GM21526 (cell line): ENCODE measurements around the gene SLC1A6.
"Not testable (repeated sequence)": the region's sequence is repeated elsewhere in the genome, so short reads cannot be mapped to it uniquely, and the experiment has no call there.

Experiments used
- ATAC-seq: cut with Tn5 transposase; IDR thresholded peaks from one replicate; pipeline ENCODE4 v1.9.1; 2021; ENCODE audit warnings: moderate library complexity; ENCODE audit not compliant: unreplicated experiment, low FRiP score

Gene SLC1A6

GRCh38 chr19:14979476-14980255 is at the start of gene SLC1A6:
SLC1A6 (minus strand) TSS chr19:14979864; CDS start chr19:14972910, 6,954 bp downstream.
- no peak for ATAC-seq

GRCh38 chr19:15028490-15028889 is 48.8 kb upstream of the SLC1A6 start:
- ATAC-seq: no peak

- ATAC-seq: no peak
These were observed 45.6 kb upstream of the SLC1A6 start for GRCh38 chr19:15025217-15025616.

GRCh38 chr19:15022752-15023151 is 43.1 kb upstream of the SLC1A6 start:
- ATAC-seq: no peak

GRCh38 chr19:15021286-15022007 is 41.8 kb upstream of the SLC1A6 start:
- ATAC-seq: no peak

- ATAC-seq: not testable (repeated sequence)
These were observed 39.2 kb upstream of the SLC1A6 start for GRCh38 chr19:15018836-15019235.

GRCh38 chr19:15015946-15016542 is 36.4 kb upstream of the SLC1A6 start:
- no peak for ATAC-seq

GRCh38 chr19:15014579-15014978 is 34.9 kb upstream of the SLC1A6 start:
- no peak for ATAC-seq

GRCh38 chr19:15010501-15011300 is 31.0 kb upstream of the SLC1A6 start:
- ATAC-seq: no peak

GRCh38 chr19:15008308-15008707 is 28.6 kb upstream of the SLC1A6 start:
- no peak for ATAC-seq

- ATAC-seq: no peak
These were observed 18.3 kb upstream of the SLC1A6 start for GRCh38 chr19:14997981-14998380.

GRCh38 chr19:14992780-14993179 is 13.1 kb upstream of the SLC1A6 start:
- ATAC-seq: no peak

GRCh38 chr19:14985133-14985532 is 5.5 kb upstream of the SLC1A6 start:
- no peak for ATAC-seq

GRCh38 chr19:14978161-14978776 is 1.4 kb downstream of the SLC1A6 start:
- no peak for ATAC-seq

- ATAC-seq: no peak
These were observed 2.5 kb downstream of the SLC1A6 start for GRCh38 chr19:14977128-14977527.

- ATAC-seq: no peak
These were observed 5.2 kb downstream of the SLC1A6 start for GRCh38 chr19:14974488-14974887.

- ATAC-seq: no peak
These were observed 7.0 kb downstream of the SLC1A6 start for GRCh38 chr19:14972676-14973075.

- ATAC-seq: no peak
These were observed 8.2 kb downstream of the SLC1A6 start for GRCh38 chr19:14971474-14971873.

- no peak for ATAC-seq
These were observed 11.4 kb downstream of the SLC1A6 start for GRCh38 chr19:14968247-14968646.

- no peak for ATAC-seq
These were observed 17.5 kb downstream of the SLC1A6 start for GRCh38 chr19:14961956-14962685.
